SU-DHL-6 (cell line): Measurements from ENCODE around the gene MICAL1.

ENCODE experiments used
- EZH2phosphoT487 ChIP-seq: fragments of 200-600 bp; sonication (generic), shearing (Covaris generic); conservative IDR thresholded peaks from 2 replicates; pipeline ENCODE4 v1.6.1; 2018; ENCODE audit warnings: mild to moderate bottlenecking, antibody characterized with exemption, low read length, moderate library complexity, mixed read lengths
- TF ChIP-seq, protein P1 (sequence below): fragments of 200-600 bp; sonication (generic); IDR thresholded peaks from one replicate; pipeline ENCODE4 v1.5.1; 2017; ENCODE audit warnings: antibody characterized with exemption, mild to moderate bottlenecking, low read length, moderate library complexity; ENCODE audit not compliant: insufficient read depth, poor library complexity, severe bottlenecking

DNA sequence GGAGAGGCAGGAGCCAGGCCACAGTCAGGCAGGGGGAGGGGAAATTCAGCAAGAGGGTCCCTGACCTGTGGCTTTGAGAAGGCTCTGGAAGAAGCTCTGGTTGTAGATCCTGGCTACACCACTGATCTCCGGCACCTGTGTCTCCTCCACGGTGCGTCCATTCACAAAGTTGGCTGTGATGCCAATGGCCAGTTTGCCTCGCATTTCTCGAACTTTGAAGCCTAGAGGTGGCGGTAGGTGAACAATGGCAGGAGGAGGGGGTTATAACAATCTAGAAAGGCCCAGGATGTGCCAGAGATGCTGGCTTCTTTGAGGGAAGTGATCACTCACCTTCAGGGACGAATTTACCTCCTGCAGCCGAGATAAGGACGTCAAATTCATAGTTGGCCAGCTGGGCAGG is 3.4 kb downstream of the MICAL1 start:
- TF ChIP-seq, protein P1, sequence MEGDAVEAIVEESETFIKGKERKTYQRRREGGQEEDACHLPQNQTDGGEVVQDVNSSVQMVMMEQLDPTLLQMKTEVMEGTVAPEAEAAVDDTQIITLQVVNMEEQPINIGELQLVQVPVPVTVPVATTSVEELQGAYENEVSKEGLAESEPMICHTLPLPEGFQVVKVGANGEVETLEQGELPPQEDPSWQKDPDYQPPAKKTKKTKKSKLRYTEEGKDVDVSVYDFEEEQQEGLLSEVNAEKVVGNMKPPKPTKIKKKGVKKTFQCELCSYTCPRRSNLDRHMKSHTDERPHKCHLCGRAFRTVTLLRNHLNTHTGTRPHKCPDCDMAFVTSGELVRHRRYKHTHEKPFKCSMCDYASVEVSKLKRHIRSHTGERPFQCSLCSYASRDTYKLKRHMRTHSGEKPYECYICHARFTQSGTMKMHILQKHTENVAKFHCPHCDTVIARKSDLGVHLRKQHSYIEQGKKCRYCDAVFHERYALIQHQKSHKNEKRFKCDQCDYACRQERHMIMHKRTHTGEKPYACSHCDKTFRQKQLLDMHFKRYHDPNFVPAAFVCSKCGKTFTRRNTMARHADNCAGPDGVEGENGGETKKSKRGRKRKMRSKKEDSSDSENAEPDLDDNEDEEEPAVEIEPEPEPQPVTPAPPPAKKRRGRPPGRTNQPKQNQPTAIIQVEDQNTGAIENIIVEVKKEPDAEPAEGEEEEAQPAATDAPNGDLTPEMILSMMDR, result no peak
- TF ChIP-seq EZH2phosphoT487, result no peak
